GM19324 (cell line): ENCODE data around the gene TES.
"Not testable (repeated sequence)": the region's sequence is repeated elsewhere in the genome, so short reads cannot be mapped to it uniquely, and the experiment has no call there.

ENCODE experiments used
- ATAC-seq: cut with Tn5 transposase; IDR thresholded peaks from one replicate; pipeline ENCODE4 v1.9.1; 2021; ENCODE audit warnings: mild to moderate bottlenecking, moderate library complexity; ENCODE audit not compliant: unreplicated experiment, low FRiP score

The TES gene

GRCh38 chr7:116273918-116274301 is 63.6 kb downstream of the TES start:
- no peak for ATAC-seq

GRCh38 chr7:116277070-116277469 is 66.7 kb downstream of the TES start:
- ATAC-seq: no peak

- ATAC-seq: no peak
Observed at GRCh38 chr7:116279217-116279616, 68.9 kb downstream of the TES start.

GRCh38 chr7:116280803-116281202 is 70.5 kb downstream of the TES start:
- no peak for ATAC-seq

GRCh38 chr7:116283595-116284204 is 73.4 kb downstream of the TES start:
- ATAC-seq: no peak

GRCh38 chr7:116284390-116284789 is 74.1 kb downstream of the TES start:
- ATAC-seq: no peak

GRCh38 chr7:116285252-116285651 is 74.9 kb downstream of the TES start:
- no peak for ATAC-seq

GRCh38 chr7:116290740-116291139 is 80.4 kb downstream of the TES start:
- no peak for ATAC-seq

GRCh38 chr7:116291937-116292336 is 81.6 kb downstream of the TES start:
- no peak for ATAC-seq

- ATAC-seq: no peak
Observed at GRCh38 chr7:116292381-116292780, 82.0 kb downstream of the TES start.

- no peak for ATAC-seq
Observed at GRCh38 chr7:116293139-116293538, 82.8 kb downstream of the TES start.

- no peak for ATAC-seq
Observed at GRCh38 chr7:116293633-116294032, 83.3 kb downstream of the TES start.

- ATAC-seq: not testable (repeated sequence)
Observed at GRCh38 chr7:116295903-116296302, 85.6 kb downstream of the TES start.

- no peak for ATAC-seq
Observed at GRCh38 chr7:116298055-116298454, 87.7 kb downstream of the TES start.

GRCh38 chr7:116298576-116298975 is 88.2 kb downstream of the TES start:
- ATAC-seq: no peak

GRCh38 chr7:116305485-116306408 is 95.4 kb downstream of the TES start:
- ATAC-seq: no peak

- ATAC-seq: no peak
Observed at GRCh38 chr7:116306409-116307048, 96.2 kb downstream of the TES start.

GRCh38 chr7:116307253-116307652 is 96.9 kb downstream of the TES start:
- no peak for ATAC-seq
